AG08396 (cell line): ENCODE data around the gene RENBP.
"Not testable (repeated sequence)": the region's sequence is repeated elsewhere in the genome, so short reads cannot be mapped to it uniquely, and the experiment has no call there.

ENCODE experiments used
- DNase-seq: peaks from one replicate; pipeline ENCODE4 v3.0.0; 2012; ENCODE audit warnings: low spot score, mixed read lengths

RENBP gene

DNA sequence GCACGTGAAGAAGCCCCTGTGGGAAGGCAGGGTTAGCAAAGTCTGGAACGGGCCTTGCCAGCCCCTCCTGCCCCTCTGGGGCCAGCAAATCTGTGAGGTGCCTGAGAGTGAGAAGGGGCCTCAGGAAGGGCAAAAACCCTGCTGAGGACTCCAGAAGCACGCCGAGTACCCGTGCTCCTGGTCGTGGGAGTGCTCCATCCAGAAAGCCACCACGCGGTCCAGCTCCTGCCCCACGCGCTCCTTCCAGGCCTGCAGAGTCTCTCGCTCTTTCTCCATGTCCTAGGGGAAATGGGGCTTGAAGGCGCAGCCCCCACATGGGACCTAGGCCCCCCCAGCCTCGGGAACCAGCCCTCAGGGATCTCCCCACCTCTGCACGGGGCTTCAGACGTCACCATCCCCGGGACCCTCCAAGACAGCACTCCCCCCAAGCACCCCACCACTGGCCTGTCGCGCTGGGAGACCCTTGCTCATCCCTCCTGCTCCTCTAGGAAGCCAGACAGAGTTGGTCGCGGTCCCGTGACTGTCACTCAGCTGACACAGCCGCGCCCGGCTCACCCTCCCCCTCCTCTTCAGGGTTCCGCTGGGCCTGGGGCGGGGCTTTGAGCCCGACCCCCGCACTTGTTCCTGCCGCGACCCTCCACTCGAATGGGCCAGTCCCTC is at the start of gene RENBP:
RENBP (minus strand) TSS at position 504 of the 660 bp plus-strand sequence; CDS start at position 471, 33 bp downstream.
- no peak for DNase-seq

DNA sequence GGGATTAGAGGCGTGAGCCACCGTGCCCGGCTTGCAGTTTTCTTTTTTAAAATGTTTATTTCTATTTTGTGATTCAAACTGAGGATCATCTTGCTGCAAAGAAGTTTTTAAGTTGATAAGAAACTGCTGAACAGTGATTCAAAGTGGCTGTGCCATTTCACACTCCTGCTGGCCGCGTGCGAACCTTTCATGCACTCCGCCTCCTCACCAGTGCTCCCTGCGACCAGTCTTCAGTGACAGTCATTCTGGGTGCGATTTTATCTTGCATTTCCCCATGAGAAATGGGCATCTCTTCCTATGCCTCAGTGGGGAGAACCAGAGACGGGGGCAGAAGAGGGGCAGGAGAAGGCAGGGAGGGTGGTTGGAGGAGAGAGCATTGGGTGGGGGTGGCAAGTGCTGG is 49.5 kb upstream of the RENBP start:
- DNase-seq, result no peak

DNA sequence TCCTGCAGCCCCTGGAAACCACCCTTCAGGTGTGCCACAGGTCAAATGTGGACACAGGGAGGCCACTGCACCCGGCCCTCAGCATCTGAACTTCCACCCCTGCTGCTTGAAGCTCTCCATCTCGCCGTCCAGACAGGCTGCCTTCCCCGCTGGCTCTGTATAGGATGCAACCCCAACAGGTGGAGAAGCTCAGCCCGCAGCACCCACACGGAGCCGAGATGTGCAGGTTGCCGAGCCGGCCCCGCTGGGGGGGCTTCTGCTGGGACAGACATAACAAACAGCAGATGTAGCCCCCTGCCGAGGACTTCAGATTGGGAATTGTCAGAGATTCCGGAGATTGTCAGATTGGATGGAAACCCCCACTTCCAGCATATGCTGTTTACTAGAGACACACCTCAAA is 48.6 kb upstream of the RENBP start:
- DNase-seq, result no peak

DNA sequence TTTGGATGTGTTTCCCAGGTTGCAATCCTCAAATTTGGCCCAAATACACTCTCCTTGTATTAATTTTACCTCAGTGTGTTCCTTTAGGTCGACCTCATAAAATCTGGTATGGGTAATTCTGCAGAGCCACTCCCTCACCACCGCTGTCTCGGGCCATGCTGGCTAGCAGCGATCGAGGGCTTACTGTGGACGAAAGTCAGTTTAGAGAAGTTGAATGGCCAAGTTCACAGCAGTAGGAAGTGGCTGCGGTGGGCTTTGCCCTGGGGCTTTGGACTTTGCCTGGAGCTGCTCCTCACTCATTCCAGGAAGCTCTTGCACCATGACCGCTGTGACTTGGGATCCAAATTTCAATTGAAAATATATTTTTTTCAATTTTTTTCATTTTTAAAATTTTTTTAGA is 47.7 kb upstream of the RENBP start:
- no peak for DNase-seq

DNA sequence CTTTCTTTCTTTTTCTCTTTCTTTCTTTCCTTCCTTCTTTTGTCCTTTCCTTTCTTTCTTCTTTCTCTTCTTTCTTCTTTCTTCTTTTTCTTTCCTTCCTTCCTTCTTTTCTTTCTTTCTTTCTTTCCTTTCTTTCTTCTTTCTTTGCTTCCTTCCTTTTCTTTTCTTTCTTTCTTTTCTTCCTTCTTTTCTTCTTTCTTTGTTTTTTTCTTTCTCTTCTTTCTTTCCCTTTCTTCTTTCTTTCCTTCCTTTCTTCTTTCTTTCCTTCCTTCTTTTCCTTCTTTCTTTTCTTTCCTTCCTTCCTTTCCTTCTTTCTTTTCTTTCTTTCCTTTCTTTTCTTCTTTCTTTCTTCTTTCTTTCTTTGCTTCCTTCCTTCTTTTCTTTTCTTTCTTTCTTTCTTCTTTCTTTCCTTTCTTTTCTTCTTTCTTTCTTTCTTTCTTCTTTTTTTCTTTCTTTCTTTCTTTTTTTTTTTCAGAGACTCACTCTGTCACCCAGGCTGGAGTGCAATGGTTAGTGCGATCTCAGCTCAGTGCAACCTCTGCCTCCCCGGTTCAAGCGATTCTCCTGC is 46.7 kb upstream of the RENBP start:
- no peak for DNase-seq

DNA sequence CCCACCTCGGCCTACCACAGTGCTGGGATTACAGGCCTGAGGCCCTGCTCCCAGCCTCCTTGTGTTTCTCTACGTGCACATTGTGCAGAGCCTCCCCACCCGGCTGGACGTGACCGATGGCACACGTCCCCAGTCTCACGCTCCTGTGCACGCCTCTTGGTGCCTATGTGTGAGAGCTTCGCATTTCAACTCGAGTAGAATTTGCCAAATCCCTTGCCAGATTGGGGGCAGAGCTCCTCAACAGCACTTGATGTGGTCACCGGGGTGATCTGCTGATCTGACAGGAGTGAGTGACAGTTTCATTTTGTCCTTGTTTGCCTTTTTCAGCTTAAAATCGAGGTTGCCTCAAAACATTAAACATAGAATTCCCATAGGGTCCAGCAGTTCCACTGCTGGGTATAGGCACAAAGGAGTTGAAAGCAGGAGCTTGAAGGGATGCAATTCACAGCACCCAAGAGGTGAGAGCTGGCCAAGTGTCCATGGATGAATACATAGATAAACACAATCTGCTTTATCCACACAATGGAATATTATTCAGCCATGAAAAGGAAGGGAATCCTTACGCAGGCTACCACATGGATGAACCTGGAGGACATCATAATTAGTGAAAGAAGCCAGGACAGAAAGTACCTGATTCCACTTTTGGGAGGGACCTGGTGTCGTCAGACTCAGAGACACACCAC is 45.7 kb upstream of the RENBP start:
- no peak for DNase-seq

DNA sequence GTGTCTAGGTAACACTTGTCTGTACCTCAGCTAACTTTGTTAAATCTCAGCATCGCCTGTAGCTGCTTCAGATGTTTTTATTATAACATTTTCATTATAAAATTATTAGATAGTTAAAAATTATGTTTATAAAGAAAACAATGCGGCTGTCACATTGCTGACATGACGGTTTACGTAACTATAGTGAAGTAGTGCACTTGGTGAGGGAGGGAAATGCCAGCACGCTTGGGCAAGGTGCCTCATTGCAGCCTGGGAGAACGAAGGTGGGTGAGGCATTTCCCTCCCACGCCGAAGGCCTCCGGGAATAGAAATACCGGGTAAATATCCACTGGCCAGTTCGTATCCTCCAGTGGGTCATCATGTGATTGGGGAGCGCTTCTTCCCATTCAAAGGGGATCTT is 44.0 kb upstream of the RENBP start:
- no peak for DNase-seq

DNA sequence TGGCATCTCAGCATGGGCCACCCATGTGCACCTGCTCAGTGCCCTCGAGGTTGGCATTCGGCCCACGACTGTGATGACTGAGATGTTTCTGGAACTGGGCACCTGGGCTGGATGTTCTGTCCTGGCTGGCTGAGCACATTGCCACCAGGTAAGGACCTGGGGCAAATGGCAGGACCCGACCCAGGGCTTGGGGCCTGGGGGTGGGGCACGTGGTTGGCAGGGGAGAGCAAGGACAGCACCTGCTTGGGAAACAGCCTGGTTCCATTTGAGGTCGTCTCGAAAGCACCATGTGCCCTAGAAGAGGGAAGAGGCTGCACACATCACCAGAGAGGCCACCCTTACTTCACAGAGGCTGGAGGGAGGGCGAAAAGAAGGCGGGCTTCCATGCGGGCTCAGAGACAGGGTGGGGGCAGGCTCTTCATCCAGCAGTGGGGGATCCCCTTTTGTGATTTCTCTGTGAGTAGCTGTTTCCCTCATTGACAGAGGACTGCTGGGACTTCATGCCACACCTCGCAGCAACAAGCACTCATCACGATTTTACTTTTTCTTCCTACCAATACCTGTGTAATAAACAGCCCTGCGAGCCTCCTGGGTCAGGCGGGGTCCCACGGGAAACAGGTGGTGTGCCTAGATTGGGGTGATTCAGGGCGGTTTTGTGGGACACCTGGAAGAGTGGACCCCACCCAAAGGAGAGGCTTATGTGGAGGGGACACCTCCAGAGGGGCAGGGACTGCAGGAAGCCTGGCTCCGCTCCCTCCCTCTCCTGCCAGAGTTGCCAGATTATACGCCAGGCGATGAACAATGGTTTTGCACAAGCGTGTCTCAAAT is 40.1 kb upstream of the RENBP start:
- no peak for DNase-seq

DNA sequence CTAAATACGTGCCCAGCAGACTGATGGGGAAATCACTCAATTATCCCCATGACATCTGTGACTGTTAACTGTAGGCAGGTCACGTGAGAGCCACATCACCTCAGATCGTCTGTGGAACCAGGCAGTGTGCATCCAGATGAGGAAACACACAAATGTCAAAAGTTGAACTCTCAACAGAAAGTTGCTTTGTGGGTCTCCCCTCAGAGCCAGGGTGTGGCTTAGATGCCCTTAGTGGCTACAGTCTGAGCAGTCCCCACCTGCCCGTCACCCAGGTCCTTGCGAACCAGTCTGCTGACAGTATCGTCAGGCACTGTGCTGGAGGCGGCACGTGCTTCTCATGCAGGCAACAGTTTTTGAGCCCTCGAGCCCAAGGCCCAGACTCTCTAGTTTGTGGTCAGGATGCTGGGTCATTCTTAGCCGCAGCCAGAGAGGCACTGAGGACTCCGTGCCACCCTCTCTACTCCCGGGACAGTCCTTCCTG is 38.9 kb upstream of the RENBP start:
- DNase-seq, result no peak

DNA sequence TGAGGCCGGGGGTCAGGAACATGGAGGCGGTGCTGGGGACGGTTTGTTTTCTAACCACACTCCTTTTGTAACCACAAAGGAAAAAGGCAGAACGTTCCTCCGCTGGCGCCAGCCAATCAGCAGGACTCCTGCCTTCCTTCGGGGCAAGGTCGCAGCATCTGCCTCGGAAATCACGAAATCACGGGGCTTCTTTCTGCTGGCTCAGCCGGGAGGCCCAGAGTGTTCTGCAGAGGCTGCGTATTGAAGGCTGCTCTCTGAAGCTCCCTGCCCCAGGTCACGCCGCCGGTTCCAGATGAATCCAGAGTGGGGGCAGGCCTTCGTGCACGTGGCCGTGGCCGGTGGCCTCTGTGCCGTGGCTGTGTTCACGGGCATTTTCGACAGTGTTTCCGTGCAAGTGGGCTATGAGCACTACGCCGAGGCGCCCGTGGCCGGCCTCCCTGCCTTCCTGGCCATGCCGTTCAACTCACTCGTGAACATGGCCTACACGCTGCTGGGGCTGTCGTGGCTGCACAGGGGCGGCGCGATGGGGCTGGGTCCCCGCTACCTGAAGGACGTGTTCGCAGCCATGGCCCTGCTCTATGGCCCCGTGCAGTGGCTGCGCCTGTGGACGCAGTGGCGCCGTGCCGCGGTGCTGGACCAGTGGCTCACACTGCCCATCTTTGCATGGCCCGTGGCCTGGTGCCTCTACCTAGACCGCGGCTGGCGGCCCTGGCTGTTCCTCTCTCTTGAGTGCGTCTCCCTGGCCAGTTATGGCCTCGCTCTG is 37.5 kb upstream of the RENBP start:
- no peak for DNase-seq

DNA sequence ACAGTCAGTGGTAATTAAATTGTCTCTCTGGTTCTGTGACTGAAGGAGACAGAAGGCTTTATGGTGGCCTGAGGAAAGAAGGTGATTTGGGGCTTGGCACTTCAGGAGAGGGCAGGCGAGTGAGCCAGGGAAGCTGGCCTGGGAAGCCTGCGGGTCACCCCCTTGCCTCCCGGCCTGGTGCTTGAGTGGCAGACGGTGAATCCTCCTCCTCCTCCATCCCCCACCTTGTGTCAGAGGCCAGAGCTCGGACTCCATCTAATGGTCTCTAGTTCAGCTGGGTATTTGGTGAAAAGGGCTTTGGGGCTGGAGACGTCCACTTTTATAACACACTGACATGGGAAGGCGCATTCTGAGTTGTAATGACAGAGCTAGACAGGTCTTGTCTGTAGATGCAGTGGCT is 36.8 kb upstream of the RENBP start:
- DNase-seq, result no peak

DNA sequence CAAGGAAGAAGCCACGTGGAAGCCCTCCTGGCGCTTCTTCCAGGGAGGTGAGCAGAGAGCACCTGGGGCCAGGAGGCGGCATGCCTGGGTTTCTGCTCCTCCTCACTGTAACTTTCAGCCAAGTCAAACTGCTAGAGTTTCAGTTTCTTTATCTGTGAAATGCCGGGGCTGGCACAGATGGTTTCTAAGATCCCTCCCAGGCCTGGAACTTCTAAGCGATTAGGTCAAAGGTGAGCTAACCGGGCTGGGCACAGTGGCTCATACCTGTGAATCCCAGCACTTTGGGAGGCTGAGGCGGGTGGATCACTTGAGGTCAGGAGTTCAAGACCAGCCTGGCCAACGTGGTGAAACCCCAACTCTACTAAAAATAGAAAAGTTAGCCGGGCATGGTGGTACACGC is 36.0 kb upstream of the RENBP start:
- DNase-seq, result not testable (repeated sequence)

DNA sequence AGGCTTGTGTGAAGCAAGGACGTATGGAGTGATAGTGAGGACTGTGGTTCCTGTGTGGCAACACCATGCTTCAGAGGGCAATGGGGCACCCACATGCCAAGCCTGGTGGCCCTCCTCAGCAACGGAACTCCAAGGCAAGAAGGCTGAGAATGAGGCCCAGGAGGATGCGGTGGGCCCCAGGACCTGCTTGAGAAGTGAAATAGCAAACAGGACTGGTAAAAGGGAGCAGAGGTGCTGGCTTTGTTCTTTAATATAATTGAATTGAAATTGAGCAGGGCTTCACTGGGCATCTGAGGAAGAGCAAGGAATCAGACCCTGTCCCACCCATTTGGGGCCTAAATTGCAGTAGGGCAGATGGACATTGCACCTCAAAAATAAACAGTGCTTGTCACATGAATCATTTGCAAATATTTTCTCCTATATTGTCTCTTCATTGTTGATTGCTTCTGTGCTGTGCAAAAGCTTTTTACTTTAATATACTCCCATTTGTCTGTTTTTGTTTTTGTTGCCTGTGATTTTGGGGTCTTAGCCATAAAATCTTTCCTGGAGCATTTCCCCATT is 30.4 kb upstream of the RENBP start:
- DNase-seq, result no peak

DNA sequence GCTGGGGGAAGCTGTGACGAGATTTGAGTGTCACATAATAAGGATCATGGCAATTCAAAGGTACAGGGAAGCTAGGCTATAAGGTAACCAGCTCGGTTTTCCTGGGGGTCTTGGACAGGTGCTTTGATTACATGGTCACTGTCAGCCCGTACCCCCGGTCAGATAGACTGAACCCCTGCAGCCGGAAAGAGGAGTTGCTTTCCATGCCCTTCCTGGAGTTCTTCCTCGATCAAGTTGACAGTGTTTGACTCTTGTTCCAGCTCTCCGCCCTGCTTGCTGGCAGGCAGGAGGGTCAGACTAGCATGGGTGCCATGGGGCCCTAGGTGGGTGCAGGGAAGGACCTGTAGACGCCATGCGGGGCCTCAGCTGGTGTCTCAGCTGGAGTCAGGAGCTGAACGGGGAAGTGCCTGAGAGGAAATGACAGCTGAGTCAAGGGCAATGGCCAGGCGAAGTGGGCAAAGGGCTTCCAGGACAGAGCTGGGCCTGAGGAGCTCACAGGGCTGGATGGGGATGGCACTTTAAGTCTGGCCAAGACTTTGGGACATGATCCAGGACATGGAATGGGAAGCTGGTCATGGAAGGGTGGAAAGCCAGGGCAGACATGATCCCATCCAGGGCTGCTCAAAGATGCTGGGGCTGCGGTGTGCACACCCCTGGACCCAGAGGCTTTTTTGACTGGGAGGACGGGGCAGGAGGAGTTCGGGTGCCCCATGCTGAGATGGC is 29.7 kb upstream of the RENBP start:
- DNase-seq, result no peak

DNA sequence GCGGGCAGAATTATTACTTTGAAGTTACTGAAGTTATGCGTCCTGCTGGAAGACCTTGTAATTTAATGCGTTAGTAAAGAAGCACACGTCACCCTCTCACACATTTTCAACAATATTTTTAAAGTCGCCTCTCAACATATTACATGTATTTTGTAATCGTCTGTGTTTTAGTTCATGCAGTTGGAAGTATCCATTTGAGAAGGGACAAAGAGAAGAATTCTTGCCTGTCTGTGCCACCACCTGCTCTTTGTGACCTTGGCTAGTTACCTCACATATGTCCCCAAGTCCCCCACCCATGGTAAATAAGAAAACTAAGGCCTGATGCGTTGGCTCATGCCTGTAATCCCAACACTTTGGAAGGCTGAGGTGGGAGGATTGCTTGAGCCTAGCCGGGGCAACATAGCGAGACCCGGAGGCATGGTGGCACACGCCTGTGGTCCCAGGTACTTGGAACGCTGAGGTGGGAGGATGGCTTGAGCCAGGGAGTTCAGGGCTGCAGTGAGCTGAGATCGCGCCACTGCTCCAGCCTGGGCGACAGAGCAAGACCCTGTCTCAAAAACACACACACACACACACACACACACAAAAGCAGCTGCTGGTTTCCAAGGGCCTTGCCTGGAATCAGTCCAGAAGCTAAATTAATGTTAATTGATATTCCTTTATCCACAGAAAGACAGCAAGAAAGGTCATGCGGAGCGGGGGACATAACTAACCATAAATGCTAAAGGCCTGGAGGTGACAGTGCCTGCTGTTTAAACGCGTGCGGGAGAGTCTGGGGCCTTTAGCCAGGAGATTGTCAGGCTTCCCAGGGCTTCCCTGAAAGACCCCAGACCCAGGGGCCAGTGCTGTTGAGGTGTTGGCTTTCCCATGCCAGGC is 28.9 kb upstream of the RENBP start:
- no peak for DNase-seq

DNA sequence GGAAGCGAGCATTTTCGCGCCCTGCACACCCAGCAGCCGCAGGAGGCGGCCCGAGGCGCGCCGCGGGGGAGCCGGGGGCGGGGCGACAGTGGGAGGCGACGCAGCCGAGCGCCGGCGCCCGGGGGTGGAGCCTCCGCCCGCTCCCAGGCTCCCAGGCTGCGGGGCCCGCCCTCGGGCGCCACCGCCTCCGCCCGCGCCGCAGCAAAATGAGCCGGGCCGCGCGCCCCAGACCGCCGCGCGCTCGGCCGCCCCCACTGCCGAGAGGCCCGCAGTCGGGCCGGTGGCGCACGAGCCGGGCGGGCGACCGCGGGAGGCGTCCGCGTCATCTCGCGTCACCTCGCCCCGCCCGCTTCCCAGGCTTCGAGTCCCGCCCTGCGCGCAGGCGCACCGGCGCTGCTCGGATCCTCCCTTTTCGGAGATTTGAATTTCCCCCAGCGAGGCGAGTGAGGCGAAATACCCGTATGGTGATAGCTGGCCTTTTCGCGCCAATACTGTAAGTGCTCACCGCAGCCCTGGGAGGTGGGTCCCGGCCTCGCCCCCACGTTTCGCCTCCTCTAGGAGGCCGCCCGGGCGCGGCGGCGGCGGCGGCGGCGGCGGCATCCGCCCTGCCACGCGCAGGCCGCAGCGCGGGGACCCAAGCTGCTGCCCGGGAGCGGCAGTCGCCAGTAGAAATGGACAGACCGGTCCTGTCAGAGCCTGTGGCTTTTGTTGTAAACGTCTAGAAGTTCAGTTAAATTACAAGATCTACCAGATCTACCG is 28.1 kb upstream of the RENBP start, which contains the start of gene TMEM187:
TMEM187 (plus strand) TSS at position 387 of the 759 bp plus-strand sequence. CDS start 9,309 bp downstream, outside the sequence.
- DNase-seq, result peak; percentile 95

DNA sequence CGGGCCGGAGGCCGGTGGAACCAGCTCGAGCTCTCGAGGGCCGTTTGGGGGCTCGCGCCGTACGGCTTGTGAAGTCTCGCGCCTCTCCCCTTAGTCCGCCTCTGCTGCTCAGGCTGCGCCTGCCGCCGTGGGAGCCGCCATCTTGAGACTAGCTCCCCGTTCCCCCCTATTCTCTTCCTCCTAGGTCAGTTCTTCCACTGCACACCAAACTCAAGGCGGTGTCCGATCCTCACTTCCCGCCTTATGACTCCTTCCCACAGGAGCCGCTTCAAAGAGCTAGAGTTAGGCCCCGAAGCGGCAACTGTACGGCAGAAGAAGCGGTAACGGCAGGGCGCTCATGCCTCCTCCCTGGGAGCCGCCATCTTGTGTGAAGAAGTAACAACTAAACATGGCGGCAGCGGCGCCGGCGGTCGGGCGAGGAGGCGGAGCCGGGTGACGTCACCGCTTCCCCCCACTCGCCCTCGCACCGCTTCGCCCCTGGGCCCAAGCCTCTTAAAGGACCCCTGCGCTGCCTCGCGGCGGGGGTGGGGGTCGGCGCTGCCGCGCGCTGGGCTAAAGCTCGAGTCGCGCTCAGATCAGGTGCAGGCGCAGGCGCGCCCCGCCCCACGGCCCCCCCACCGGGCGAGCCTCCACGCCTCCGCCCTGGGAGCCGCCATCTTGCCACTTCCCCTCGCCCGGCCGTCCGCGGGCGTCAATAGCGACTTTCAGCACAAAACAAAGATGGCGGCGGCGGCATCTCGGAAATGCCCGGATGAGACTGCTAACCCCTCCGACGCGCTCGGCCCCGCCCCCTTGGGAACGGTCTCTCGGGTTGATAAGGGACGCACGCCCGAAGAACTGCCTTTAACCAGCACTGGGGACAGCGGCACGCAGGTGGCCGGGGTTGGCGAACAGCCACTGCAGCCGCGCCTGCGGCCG is 27.3 kb upstream of the RENBP start, which contains the start of gene HCFC1:
HCFC1 (minus strand) TSS at position 369 of the 918 bp plus-strand sequence. CDS start 978 bp downstream, outside the sequence.
- peak; percentile 88 for DNase-seq

DNA sequence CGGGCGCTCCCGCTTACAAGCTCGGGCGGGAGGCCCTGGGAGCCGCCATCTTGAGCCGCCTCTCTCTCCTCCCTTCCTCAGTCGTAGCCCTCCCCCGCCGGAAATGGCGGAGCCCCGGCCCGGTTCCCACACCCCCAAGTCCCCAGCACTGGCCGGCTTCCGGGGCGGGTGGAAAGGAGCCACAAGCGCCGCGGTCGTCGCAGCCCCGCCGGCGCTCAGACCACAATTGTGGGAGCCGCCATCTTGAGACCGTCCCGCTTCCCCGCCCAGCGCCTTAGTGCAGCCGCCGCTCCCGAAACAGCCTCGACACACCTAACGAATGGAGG is 26.6 kb upstream of the RENBP start:
- peak; percentile 92 for DNase-seq
